Activated B cell treated with CpG ODN at 0.5 μM for 24 hours (primary cell): ENCODE measurements around the gene TIAM2. TPM values are rescaled to one million over a fixed set of nuclear protein-coding genes. Genes with fewer than 3 reads are reported as not detected.

ENCODE experiments used
- ATAC-seq: fragments of 200-7000 bp; cut with Tn5 transposase; one replicate; pipeline ENCODE4 v1.10.0; 2021; ENCODE audit warnings: low read depth, mild to moderate bottlenecking, moderate library complexity
- CTCF ChIA-PET: fragments of 350-600 bp; sonication (Branson Sonifier 250); formaldehyde crosslinking; loops from one replicate; lab custom pipeline; 2021; ENCODE audit warnings: antibody characterized with exemption; lab: Charles Lee
- POLR2A ChIA-PET: fragments of 350-600 bp; sonication (Branson Sonifier 250); formaldehyde crosslinking; loops from one replicate; lab custom pipeline; 2021; ENCODE audit warnings: antibody characterized with exemption; lab: Charles Lee
- DNase-seq: peaks from one replicate; pipeline ENCODE4 v3.0.0; 2022
- H3K27ac Mint-ChIP-seq: one replicate; pipeline ENCODE4 v1.8.0; 2020; ENCODE audit warnings: mixed read lengths
- H3K27me3 Mint-ChIP-seq: one replicate; pipeline ENCODE4 v1.8.0; 2021; ENCODE audit warnings: mixed read lengths
- H3K36me3 Mint-ChIP-seq: one replicate; pipeline ENCODE4 v1.8.0; 2021; ENCODE audit warnings: low read depth, mixed read lengths
- H3K4me1 Mint-ChIP-seq: one replicate; pipeline ENCODE4 v1.8.0; 2021; ENCODE audit warnings: mixed read lengths
- H3K4me3 Mint-ChIP-seq: one replicate; pipeline ENCODE4 v1.8.0; 2020; ENCODE audit warnings: mild to moderate bottlenecking, mixed read lengths
- H3K9me3 Mint-ChIP-seq: one replicate; pipeline ENCODE4 v1.8.0; 2020; ENCODE audit warnings: mixed read lengths
- CTCF ChIP-seq: fragments of 200-600 bp; IDR thresholded peaks from one replicate; pipeline ENCODE4 v1.8.0; 2022; ENCODE audit warnings: antibody characterized with exemption, mild to moderate bottlenecking
- intact Hi-C: fragments of 100-400 bp; cut with micrococcal nuclease; formaldehyde crosslinking; loops from one replicate; pipeline ENCODE4 v1.15.1; 2024
- total RNA-seq: library from RNA; stranded (reverse); gene quantifications from 2 replicates; pipeline ENCODE4 v1.2.3, GENCODE V29; 2022

Gene TIAM2
- total RNA-seq, 1 donor from 2014 or later: 13.0 TPM

DNA sequence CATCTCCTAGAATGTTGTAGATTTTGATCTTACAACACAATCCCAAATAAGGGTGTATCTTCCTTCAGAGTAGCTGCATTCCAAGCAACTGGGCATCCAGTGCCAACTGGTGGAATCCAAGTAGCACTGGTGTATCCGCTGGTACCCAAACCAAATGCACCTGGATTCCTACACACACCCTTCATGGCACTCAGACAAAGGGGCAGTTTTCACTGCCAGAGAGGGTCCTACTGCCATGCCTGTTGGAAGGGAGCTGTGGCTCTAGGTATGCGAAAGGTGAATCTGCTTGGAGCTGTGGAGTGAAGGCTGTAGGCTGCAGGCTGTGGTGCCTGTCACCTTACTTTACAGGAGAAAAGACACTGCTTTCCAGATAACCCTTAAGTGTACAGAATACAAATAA lies 251.7 kb downstream of the TIAM2 start:
- Mint-ChIP-seq H3K27ac (no peak overlapping the region), H3K4me1 (peaks cover 3% of the 10 kb centered on the region), H3K27me3 (no peaks in the 10 kb centered on the region), H3K36me3 (peaks cover 26% of the 10 kb centered on the region), H3K4me3 (no peak overlapping the region), H3K9me3 (no peaks in the 10 kb centered on the region)
- DNase-seq: no peak
- intact Hi-C loops: no loop called here
- no peak for ATAC-seq
- POLR2A ChIA-PET: interaction anchor here (2.5 kb wide), 1 partner anchor 65 kb away, joined by 5 read pairs; no protein-coding TSS in a partner anchor
- no peak for TF ChIP-seq CTCF
- CTCF ChIA-PET: interaction anchor here (2.4 kb wide), 1 partner anchor 571 kb away, joined by 7 read pairs; no protein-coding TSS in a partner anchor

GRCh38 chr6:155247618-155248007 lies 252.5 kb downstream of the TIAM2 start:
- no peak for TF ChIP-seq CTCF
- Mint-ChIP-seq H3K27me3 (no peaks in the 10 kb centered on the region), H3K4me3 (no peak overlapping the region), H3K27ac (no peak overlapping the region), H3K4me1 (peaks cover 3% of the 10 kb centered on the region), H3K9me3 (no peaks in the 10 kb centered on the region), H3K36me3 (peaks cover 27% of the 10 kb centered on the region)
- ChIA-PET CTCF (interaction anchor here (1.0 to 2.4 kb wide), 9 partner anchors 59 to 572 kb away, joined by 3 to 67 read pairs (median 6); no protein-coding TSS in a partner anchor), POLR2A (interaction anchor here (0.6 to 2.5 kb wide), 4 partner anchors 66 to 76 kb away, joined by 3 to 14 read pairs (median 4); no protein-coding TSS in a partner anchor)
- DNase-seq: no peak
- intact Hi-C loops: loop anchor here (1.0 kb wide), 5 partner anchors 66 to 572 kb away; no protein-coding TSS in a partner anchor
- ATAC-seq: no peak

DNA sequence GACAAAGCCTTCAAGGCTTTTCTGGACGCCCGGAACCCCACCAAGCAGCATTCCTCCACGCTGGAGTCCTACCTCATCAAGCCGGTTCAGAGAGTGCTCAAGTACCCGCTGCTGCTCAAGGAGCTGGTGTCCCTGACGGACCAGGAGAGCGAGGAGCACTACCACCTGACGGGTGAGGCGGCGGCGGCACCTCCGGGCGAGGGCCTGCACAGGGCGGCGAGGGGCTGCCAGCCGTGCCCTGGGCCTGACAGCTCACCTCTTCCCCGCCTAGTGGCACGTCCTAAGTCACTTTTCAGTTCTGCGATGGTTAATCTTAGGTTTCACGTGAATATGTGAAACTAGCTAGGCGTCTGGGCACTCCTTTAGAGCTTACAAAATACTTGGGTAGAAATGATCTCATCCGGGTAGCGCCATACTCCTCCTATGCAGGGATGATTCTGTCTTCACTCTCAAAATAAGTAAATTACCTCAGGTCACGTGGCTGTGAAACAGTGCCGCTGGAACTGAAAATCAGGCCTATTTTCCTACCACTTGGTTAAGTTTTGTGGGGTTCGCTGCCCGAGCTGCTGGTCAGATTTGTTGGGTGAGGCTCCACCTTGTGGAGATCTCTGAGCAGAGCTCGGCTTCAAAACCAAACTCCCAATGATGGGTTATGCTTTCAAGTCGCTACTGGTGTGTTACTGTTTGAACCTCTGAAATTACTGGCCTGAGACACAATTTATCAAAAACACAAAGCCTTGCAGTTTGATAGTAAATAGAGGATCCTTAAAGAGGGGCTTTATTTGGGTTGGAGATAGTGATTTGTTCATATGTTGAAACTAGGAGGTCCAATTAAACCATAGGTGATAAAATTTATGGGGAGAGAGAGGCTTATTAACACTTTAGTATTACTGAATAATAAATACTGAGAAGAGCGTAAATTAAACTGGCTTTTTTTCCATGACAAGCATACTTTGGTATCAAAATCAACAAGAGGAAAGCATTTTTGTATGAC lies 253.2 kb downstream of the TIAM2 start:
- DNase-seq (no peak), ATAC-seq (peak; percentile 49)

GRCh38 chr6:155250701-155251381 lies 255.7 kb downstream of the TIAM2 start:
- intact Hi-C loops: no loop called here
- DNase-seq: no peak
- Mint-ChIP-seq H3K36me3 (peaks cover 56% of the 10 kb centered on the region), H3K27me3 (no peaks in the 10 kb centered on the region), H3K4me3 (no peak overlapping the region), H3K9me3 (no peaks in the 10 kb centered on the region), H3K4me1 (peaks cover 3% of the 10 kb centered on the region), H3K27ac (no peak overlapping the region)
- ChIA-PET CTCF (interaction anchor here (1.2 to 1.9 kb wide), 4 partner anchors 72 to 575 kb away, joined by 4 to 7 read pairs (median 6); no protein-coding TSS in a partner anchor), POLR2A (interaction anchor here (0.6 kb wide), 1 partner anchor 394 kb away, joined by 5 read pairs; no protein-coding TSS in a partner anchor)
- TF ChIP-seq CTCF: no peak
- no peak for ATAC-seq

More for the DNA sequence above, 253.2 kb downstream of the TIAM2 start:
- ChIA-PET CTCF (interaction anchor here (0.7 to 2.4 kb wide), 13 partner anchors 10 to 573 kb away, joined by 3 to 67 read pairs (median 6); no protein-coding TSS in a partner anchor), POLR2A (interaction anchor here (1.0 to 2.5 kb wide), 3 partner anchors 67 to 70 kb away, joined by 4 to 14 read pairs (median 5); no protein-coding TSS in a partner anchor)
- H3K4me1 Mint-ChIP-seq: peaks cover 3% of the 10 kb centered on the region
- no peaks in the 10 kb centered on the region for H3K27me3 Mint-ChIP-seq
- no peak for TF ChIP-seq CTCF
- no peak overlapping the region for H3K4me3 Mint-ChIP-seq
- peaks cover 34% of the 10 kb centered on the region for H3K36me3 Mint-ChIP-seq
- intact Hi-C loops: loop anchor here (1.0 kb wide), 5 partner anchors 67 to 573 kb away; no protein-coding TSS in a partner anchor
- H3K27ac Mint-ChIP-seq: peak overlapping the region; percentile 25
- no peaks in the 10 kb centered on the region for H3K9me3 Mint-ChIP-seq
